ENCODE measurements around the gene CAMSAP3. TPM values are rescaled to one million over a fixed set of nuclear protein-coding genes. Genes with fewer than 3 reads are reported as not detected.

Gene CAMSAP3
- total and polyA plus RNA-seq, 2 experiments from 2014 or later: 22.8 to 58.5 TPM

DNA sequence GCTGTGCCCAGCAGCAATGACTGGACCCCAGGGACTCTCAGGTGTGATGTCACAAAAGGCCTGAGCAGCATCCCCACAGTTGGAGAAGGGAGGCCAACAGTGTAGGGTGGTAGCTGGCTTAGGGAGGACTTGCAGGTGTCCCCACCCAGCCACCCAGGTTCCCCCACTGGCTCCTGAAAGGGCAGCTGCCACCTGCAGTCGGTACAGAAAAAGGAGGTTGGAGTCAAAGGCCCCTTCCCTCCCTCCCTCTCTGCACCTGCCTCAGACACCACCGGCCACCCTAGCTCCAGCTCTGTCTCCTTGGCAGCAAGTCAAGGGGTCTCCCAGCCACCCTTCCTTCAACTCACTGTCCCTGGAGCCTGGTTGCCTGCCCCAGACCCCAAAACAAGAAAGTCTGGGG, 38.0 kb downstream of the CAMSAP3 start, which contains the start of gene PCP2:
Gene PCP2, minus strand, starts transcription at position 22 of the 400 bp plus-strand sequence. CDS start 262 bp downstream, outside the sequence.
- no peak within 1 kb of the TSS for H3K4me2 ChIP-seq
- H3K27me3 ChIP-seq: no peaks in the 10 kb centered on the region
- no peak for DNase-seq (ENCODE audit: low spot score)
- H3K9me3 ChIP-seq (ENCODE audit: low read depth): no peaks in the 10 kb centered on the region
- TF ChIP-seq EZH2 (IDR thresholded peaks at IDR 0.05; ENCODE audit: borderline replicate concordance) (no peak), EZH2phosphoT487 (IDR thresholded peaks at IDR 0.05; ENCODE audit: low read depth, severe bottlenecking, unreplicated experiment) (no peak)
- TF ChIP-seq, protein P1, sequence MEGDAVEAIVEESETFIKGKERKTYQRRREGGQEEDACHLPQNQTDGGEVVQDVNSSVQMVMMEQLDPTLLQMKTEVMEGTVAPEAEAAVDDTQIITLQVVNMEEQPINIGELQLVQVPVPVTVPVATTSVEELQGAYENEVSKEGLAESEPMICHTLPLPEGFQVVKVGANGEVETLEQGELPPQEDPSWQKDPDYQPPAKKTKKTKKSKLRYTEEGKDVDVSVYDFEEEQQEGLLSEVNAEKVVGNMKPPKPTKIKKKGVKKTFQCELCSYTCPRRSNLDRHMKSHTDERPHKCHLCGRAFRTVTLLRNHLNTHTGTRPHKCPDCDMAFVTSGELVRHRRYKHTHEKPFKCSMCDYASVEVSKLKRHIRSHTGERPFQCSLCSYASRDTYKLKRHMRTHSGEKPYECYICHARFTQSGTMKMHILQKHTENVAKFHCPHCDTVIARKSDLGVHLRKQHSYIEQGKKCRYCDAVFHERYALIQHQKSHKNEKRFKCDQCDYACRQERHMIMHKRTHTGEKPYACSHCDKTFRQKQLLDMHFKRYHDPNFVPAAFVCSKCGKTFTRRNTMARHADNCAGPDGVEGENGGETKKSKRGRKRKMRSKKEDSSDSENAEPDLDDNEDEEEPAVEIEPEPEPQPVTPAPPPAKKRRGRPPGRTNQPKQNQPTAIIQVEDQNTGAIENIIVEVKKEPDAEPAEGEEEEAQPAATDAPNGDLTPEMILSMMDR (IDR thresholded peaks at IDR 0.05; ENCODE audit: poor library complexity): no peak
- H3K36me3 ChIP-seq (replicated peaks; ENCODE audit: insufficient read depth, low read depth): no peaks in the 10 kb centered on the region
- H2AFZ ChIP-seq: no peak within 1 kb of the TSS
- 28% methylated on average over 2 of the region's 2 CpGs for WGBS (ENCODE audit: low lambda C conversion rate, missing lambda C conversion rate)
- peaks cover 36% of the 10 kb centered on the region for H3K79me2 ChIP-seq
- no peaks in the 10 kb centered on the region for H4K20me1 ChIP-seq (ENCODE audit: insufficient read depth, poor library complexity, severe bottlenecking)
- H3K4me1 ChIP-seq (ENCODE audit: insufficient read depth): peaks cover 10% of the 10 kb centered on the region
- H3K27ac ChIP-seq: no peak within 1 kb of the TSS
- no peak within 1 kb of the TSS for H3K4me3 ChIP-seq
- H3K9me2 ChIP-seq (replicated peaks; ENCODE audit: insufficient read depth): no peaks in the 10 kb centered on the region

DNA sequence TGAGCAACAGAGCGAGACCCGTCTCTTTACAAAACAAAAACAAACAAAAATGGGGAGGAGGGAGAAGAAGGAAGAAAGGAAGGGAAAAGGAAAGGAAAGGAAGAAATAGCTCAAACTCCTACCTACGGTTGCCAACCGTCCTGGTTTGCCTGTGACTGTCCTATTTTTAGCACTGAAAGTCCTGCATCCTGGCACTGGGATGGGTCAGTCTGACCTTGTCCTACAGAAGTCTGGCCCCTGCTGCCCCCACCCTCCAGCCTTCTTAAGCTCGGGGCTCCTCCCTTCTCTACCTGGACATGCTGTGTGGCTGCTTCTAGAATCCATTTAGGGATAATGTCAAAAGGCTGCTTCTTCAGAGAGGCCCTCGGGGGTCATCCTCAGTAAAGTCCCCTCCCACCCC, 40.0 kb downstream of the CAMSAP3 start:
- Histone ChIP-seq H3K4me2 (no peak overlapping the region), H3K79me2 (peaks cover 20% of the 10 kb centered on the region), H3K27ac (no peak overlapping the region), H3K36me3 (replicated peaks; ENCODE audit: insufficient read depth, low read depth) (no peaks in the 10 kb centered on the region), H3K9me3 (ENCODE audit: low read depth) (no peaks in the 10 kb centered on the region), H3K27me3 (no peaks in the 10 kb centered on the region), H3K4me1 (ENCODE audit: insufficient read depth) (peaks cover 5% of the 10 kb centered on the region), H3K4me3 (no peak overlapping the region), H3K9me2 (replicated peaks; ENCODE audit: insufficient read depth) (no peaks in the 10 kb centered on the region), H2AFZ (no peak overlapping the region), H4K20me1 (ENCODE audit: insufficient read depth, poor library complexity, severe bottlenecking) (no peaks in the 10 kb centered on the region)
- WGBS (ENCODE audit: low lambda C conversion rate, missing lambda C conversion rate): 65% methylated on average over 6 of the region's 6 CpGs
- no peak for DNase-seq (ENCODE audit: low spot score)
- TF ChIP-seq EZH2phosphoT487 (IDR thresholded peaks at IDR 0.05; ENCODE audit: low read depth, severe bottlenecking, unreplicated experiment): no peak
- TF ChIP-seq EZH2 (IDR thresholded peaks at IDR 0.05; ENCODE audit: borderline replicate concordance): no peak
- TF ChIP-seq, protein P1 (IDR thresholded peaks at IDR 0.05; ENCODE audit: poor library complexity): no peak

DNA sequence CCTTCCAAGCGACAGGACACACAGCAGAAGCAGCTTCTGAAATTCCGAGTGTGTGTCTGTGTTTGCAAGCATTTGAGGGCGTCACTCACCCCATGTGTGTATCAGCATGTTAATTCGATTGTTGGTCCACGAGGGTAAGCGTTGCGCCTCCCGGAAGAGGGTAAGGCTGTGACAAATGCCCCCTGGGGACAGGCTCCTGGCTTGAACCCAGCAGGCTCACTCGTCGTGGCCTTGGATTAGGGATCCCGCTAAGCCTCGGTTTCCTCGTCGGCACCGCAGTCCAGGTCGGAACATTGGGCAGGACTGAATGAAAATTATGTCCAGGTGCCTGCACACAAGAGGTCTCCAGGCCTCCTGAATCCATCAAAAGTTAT, 40.6 kb downstream of the CAMSAP3 start:
- no peak for DNase-seq (ENCODE audit: low spot score)
- WGBS (ENCODE audit: low lambda C conversion rate, missing lambda C conversion rate): 88% methylated on average over 16 of the region's 16 CpGs
- H3K4me1 ChIP-seq (ENCODE audit: insufficient read depth): peaks cover 4% of the 10 kb centered on the region
- H3K4me3 ChIP-seq: no peak overlapping the region
- no peaks in the 10 kb centered on the region for H3K9me2 ChIP-seq (replicated peaks; ENCODE audit: insufficient read depth)
- H3K4me2 ChIP-seq: peak overlapping the region; percentile 80
- H3K79me2 ChIP-seq: peaks cover 15% of the 10 kb centered on the region
- H3K9me3 ChIP-seq (ENCODE audit: low read depth): no peaks in the 10 kb centered on the region
- no peaks in the 10 kb centered on the region for H3K27me3 ChIP-seq
- H3K27ac ChIP-seq: no peak overlapping the region
- no peaks in the 10 kb centered on the region for H3K36me3 ChIP-seq (replicated peaks; ENCODE audit: insufficient read depth, low read depth)
- TF ChIP-seq EZH2 (IDR thresholded peaks at IDR 0.05; ENCODE audit: borderline replicate concordance): no peak
- TF ChIP-seq, protein P1 (IDR thresholded peaks at IDR 0.05; ENCODE audit: poor library complexity): no peak
- TF ChIP-seq EZH2phosphoT487 (IDR thresholded peaks at IDR 0.05; ENCODE audit: low read depth, severe bottlenecking, unreplicated experiment): no peak
- peak overlapping the region; percentile 82 for H2AFZ ChIP-seq
- no peaks in the 10 kb centered on the region for H4K20me1 ChIP-seq (ENCODE audit: insufficient read depth, poor library complexity, severe bottlenecking)

Data from hepatocyte (in vitro differentiated cells).